Esophagus squamous epithelium (tissue), 4 donors: Measurements from ENCODE around the gene CTNNA1.

Experiments
- CTCF ChIP-seq, 6 experiments: fragments of 450-650 bp in 4 of 6; fragments of 200-600 bp in 2 of 6; sonication (generic) in 2 of 6; IDR thresholded peaks; one replicate each; pipeline ENCODE4 v1.5.1; 2016 to 2019; ENCODE audit warnings: antibody characterized with exemption in 6 of 6, mild to moderate bottlenecking in 4 of 6, moderate library complexity in 4 of 6
- POLR2A ChIP-seq, 4 donors: fragments of 450-650 bp; IDR thresholded peaks; one replicate each; pipeline ENCODE4 v1.6.1; 2017; ENCODE audit warnings: antibody characterized with exemption in 4 of 4, mild to moderate bottlenecking in 4 of 4, moderate library complexity in 3 of 4

GRCh38 chr5:138975098-138975847 lies 222.0 kb downstream of the CTNNA1 start:
- TF ChIP-seq CTCF (IDR thresholded peaks at IDR 0.05) (no peak), POLR2A (IDR thresholded peaks at IDR 0.05) (no peak)
